GM21825 (cell line): ENCODE data around the gene SLC9C1.

ENCODE experiments used
- ATAC-seq: cut with Tn5 transposase; IDR thresholded peaks from one replicate; pipeline ENCODE4 v1.9.1; 2021; ENCODE audit warnings: mild to moderate bottlenecking, moderate library complexity; ENCODE audit not compliant: unreplicated experiment

Gene SLC9C1

GRCh38 chr3:112307557-112307956 lies 13.5 kb upstream of the SLC9C1 start:
- ATAC-seq = no peak

- ATAC-seq = no peak
These were observed 12.8 kb upstream of the SLC9C1 start for GRCh38 chr3:112306825-112307224.

- ATAC-seq = no peak
These were observed 10.6 kb upstream of the SLC9C1 start for GRCh38 chr3:112304611-112305010.

GRCh38 chr3:112303764-112304325 lies 9.8 kb upstream of the SLC9C1 start:
- ATAC-seq = no peak

- ATAC-seq = no peak
These were observed 9.1 kb upstream of the SLC9C1 start for GRCh38 chr3:112302881-112303763.

GRCh38 chr3:112302150-112302830 lies 8.3 kb upstream of the SLC9C1 start:
- no peak for ATAC-seq

- ATAC-seq = no peak
These were observed 4.8 kb upstream of the SLC9C1 start for GRCh38 chr3:112298781-112299180.

- no peak for ATAC-seq
These were observed 3.7 kb upstream of the SLC9C1 start for GRCh38 chr3:112297714-112298113.

GRCh38 chr3:112289011-112289410 lies 5.0 kb downstream of the SLC9C1 start:
- no peak for ATAC-seq

- ATAC-seq = no peak
These were observed 13.8 kb downstream of the SLC9C1 start for GRCh38 chr3:112280266-112280665.

- no peak for ATAC-seq
These were observed 20.5 kb downstream of the SLC9C1 start for GRCh38 chr3:112273536-112273935.

- no peak for ATAC-seq
These were observed 32.3 kb downstream of the SLC9C1 start for GRCh38 chr3:112261742-112262141.

- no peak for ATAC-seq
These were observed 33.5 kb downstream of the SLC9C1 start for GRCh38 chr3:112260563-112260962.

- ATAC-seq = no peak
These were observed 40.6 kb downstream of the SLC9C1 start for GRCh38 chr3:112253301-112253971.

GRCh38 chr3:112247900-112248299 lies 46.1 kb downstream of the SLC9C1 start:
- no peak for ATAC-seq

GRCh38 chr3:112247350-112247749 lies 46.7 kb downstream of the SLC9C1 start:
- no peak for ATAC-seq

- no peak for ATAC-seq
These were observed 60.9 kb downstream of the SLC9C1 start for GRCh38 chr3:112233083-112233482.

- no peak for ATAC-seq
These were observed 62.3 kb downstream of the SLC9C1 start for GRCh38 chr3:112231727-112232126.

- no peak for ATAC-seq
These were observed 64.0 kb downstream of the SLC9C1 start for GRCh38 chr3:112230033-112230432.

- no peak for ATAC-seq
These were observed 65.2 kb downstream of the SLC9C1 start for GRCh38 chr3:112228786-112229185.

GRCh38 chr3:112200317-112200666 lies 93.7 kb downstream of the SLC9C1 start:
- no peak for ATAC-seq
